PC-9 (cell line): Measurements from ENCODE around the gene FAM3B. TPM values are rescaled to one million over a fixed set of nuclear protein-coding genes. Genes with fewer than 3 reads are reported as not detected.

Source experiments
- BruUV-seq: library from RNA; stranded (reverse); fragments of 400-500 nt; replicated peaks from 2 replicates; lab custom pipeline; 2021; lab: Mats Ljungman, UMichigan
- CTCF ChIA-PET: fragments of 300-600 bp; sonication (Branson Sonifier 250); formaldehyde crosslinking; loops from one replicate; lab custom pipeline; 2022; ENCODE audit warnings: antibody characterized with exemption; lab: Charles Lee
- POLR2A ChIA-PET: fragments of 300-600 bp; sonication (Branson Sonifier 250); formaldehyde crosslinking; loops from one replicate; lab custom pipeline; 2022; ENCODE audit warnings: antibody characterized with exemption; ENCODE audit not compliant: unreplicated experiment; lab: Charles Lee
- DNase-seq, 2 experiments: peaks; one replicate each; pipeline versions ENCODE4 v3.0.0 to v3.0.0-alpha.2; 2015 to 2022; ENCODE audit warnings: mixed read lengths in 1 of 2
- H2AFZ ChIP-seq: fragments of 200-600 bp; sonication (generic); 2 replicates; pipeline ENCODE4 v1.8.1; 2017; ENCODE audit warnings: antibody characterized with exemption
- H3F3A ChIP-seq: fragments of 200-600 bp; sonication (generic); 2 replicates; pipeline ENCODE4 v1.8.1; 2017; ENCODE audit warnings: antibody characterized with exemption, mild to moderate bottlenecking, low read depth; ENCODE audit not compliant: insufficient read depth
- H3K27ac ChIP-seq: fragments of 200-600 bp; sonication (generic); 2 replicates; pipeline ENCODE4 v1.6.1; 2016; ENCODE audit warnings: mixed run types
- H3K27me3 ChIP-seq: fragments of 200-600 bp; sonication (generic); 2 replicates; pipeline ENCODE4 v1.6.1; 2016; ENCODE audit warnings: low read depth, mixed run types; ENCODE audit not compliant: insufficient read depth
- H3K36me3 ChIP-seq: fragments of 200-600 bp; sonication (generic); 2 replicates; pipeline ENCODE4 v1.6.1; 2016; ENCODE audit warnings: low read depth, mixed run types
- H3K4me1 ChIP-seq: fragments of 200-600 bp; sonication (generic); replicated peaks from 2 replicates; pipeline ENCODE4 v1.6.1; 2016; ENCODE audit warnings: mixed run types; ENCODE audit not compliant: insufficient read depth
- H3K4me2 ChIP-seq: fragments of 200-600 bp; sonication (generic); 2 replicates; pipeline ENCODE4 v1.6.1; 2017; ENCODE audit warnings: mixed run types
- H3K4me3 ChIP-seq: fragments of 200-600 bp; sonication (generic); 2 replicates; pipeline ENCODE4 v1.6.1; 2016; ENCODE audit warnings: mixed run types
- H3K79me2 ChIP-seq: fragments of 200-600 bp; sonication (generic); 2 replicates; pipeline ENCODE4 v1.6.1; 2017; ENCODE audit warnings: low read depth, mixed run types
- H3K9me2 ChIP-seq: fragments of 200-600 bp; sonication (generic); 2 replicates; pipeline ENCODE4 v1.8.1; 2017; ENCODE audit warnings: mild to moderate bottlenecking; ENCODE audit not compliant: insufficient read depth
- H3K9me3 ChIP-seq: fragments of 200-600 bp; sonication (generic); 2 replicates; pipeline ENCODE4 v1.8.1; 2016; ENCODE audit warnings: low read depth; ENCODE audit not compliant: insufficient read depth
- H4K20me1 ChIP-seq: fragments of 200-600 bp; sonication (generic); 2 replicates; pipeline ENCODE4 v1.8.1; 2017; ENCODE audit not compliant: insufficient read depth
- CTCF ChIP-seq: fragments of 200-600 bp; sonication (generic); conservative IDR thresholded peaks from 2 replicates; pipeline ENCODE4 v1.6.1; 2017; ENCODE audit warnings: mixed run types, antibody characterized with exemption, mild to moderate bottlenecking, moderate library complexity
- EZH2 ChIP-seq: fragments of 200-600 bp; sonication (generic); IDR thresholded peaks from 2 replicates; pipeline ENCODE4 v1.8.0; 2017; ENCODE audit warnings: antibody characterized with exemption, low read depth
- intact Hi-C: fragments of 100-400 bp; cut with micrococcal nuclease; formaldehyde crosslinking; loops from one replicate; pipeline ENCODE4 v1.10.0; 2022; ENCODE audit not compliant: unreplicated experiment
- total RNA-seq: library from RNA; stranded (reverse); gene quantifications from 2 replicates; pipeline ENCODE4 v1.2.3, GENCODE V29; 2021

Gene FAM3B
- total RNA-seq, 1 experiment from 2014 or later: not detected

GRCh38 chr21:41277196-41277595 is 39.4 kb upstream of the FAM3B start:
- no peak for TF ChIP-seq CTCF
- TF ChIP-seq EZH2: no peak
- Histone ChIP-seq H4K20me1 (no peaks in the 10 kb centered on the region), H3K9me2 (no peaks in the 10 kb centered on the region), H3K9me3 (no peaks in the 10 kb centered on the region), H3K4me2 (no peak overlapping the region), H3K27ac (no peak overlapping the region), H3K27me3 (no peaks in the 10 kb centered on the region), H3K79me2 (no peaks in the 10 kb centered on the region), H3K4me3 (no peak overlapping the region), H3F3A (no peaks in the 10 kb centered on the region), H2AFZ (no peak overlapping the region), H3K36me3 (no peaks in the 10 kb centered on the region), H3K4me1 (no peaks in the 10 kb centered on the region)
- no TSS peak for BruUV-seq
- POLR2A ChIA-PET: no interaction called here
- no peak for DNase-seq
- intact Hi-C loops: no loop called here
- CTCF ChIA-PET: no interaction called here

- ChIA-PET POLR2A (no interaction called here), CTCF (no interaction called here)
- no peaks in the 10 kb centered on the region for H3F3A ChIP-seq
- H3K36me3 ChIP-seq: no peaks in the 10 kb centered on the region
- no peaks in the 10 kb centered on the region for H3K9me3 ChIP-seq
- intact Hi-C loops: loop anchor here (2.0 kb wide), 1 partner anchor 107 kb away; no protein-coding TSS in a partner anchor
- H3K4me1 ChIP-seq: no peaks in the 10 kb centered on the region
- H4K20me1 ChIP-seq: no peaks in the 10 kb centered on the region
- no peak overlapping the region for H3K4me2 ChIP-seq
- no peak overlapping the region for H2AFZ ChIP-seq
- no peaks in the 10 kb centered on the region for H3K79me2 ChIP-seq
- no peak for DNase-seq
- no peak overlapping the region for H3K4me3 ChIP-seq
- no peaks in the 10 kb centered on the region for H3K9me2 ChIP-seq
- no peak overlapping the region for H3K27ac ChIP-seq
- no TSS peak for BruUV-seq
- no peaks in the 10 kb centered on the region for H3K27me3 ChIP-seq
- TF ChIP-seq CTCF (no peak), EZH2 (no peak)
Observed at GRCh38 chr21:41277846-41278245, 38.8 kb upstream of the FAM3B start.

- Histone ChIP-seq H3K9me2 (no peaks in the 10 kb centered on the region), H3K9me3 (no peaks in the 10 kb centered on the region), H3F3A (no peaks in the 10 kb centered on the region), H3K79me2 (no peaks in the 10 kb centered on the region), H3K36me3 (no peaks in the 10 kb centered on the region), H3K4me2 (no peak overlapping the region), H3K4me3 (no peak overlapping the region), H3K27me3 (no peaks in the 10 kb centered on the region), H3K4me1 (no peaks in the 10 kb centered on the region), H3K27ac (no peak overlapping the region), H4K20me1 (no peaks in the 10 kb centered on the region), H2AFZ (no peak overlapping the region)
- intact Hi-C loops: loop anchor here (5.0 kb wide), 2 partner anchors 158 to 837 kb away; no protein-coding TSS in a partner anchor
- ChIA-PET CTCF (no interaction called here), POLR2A (no interaction called here)
- DNase-seq: no peak
- no TSS peak for BruUV-seq
- no peak for TF ChIP-seq CTCF
- no peak for TF ChIP-seq EZH2
Observed at GRCh38 chr21:41280115-41280919, 36.3 kb upstream of the FAM3B start.
